Vagina (tissue), 2 donors: ENCODE results near the gene GPR176.

Source experiments
- CTCF ChIP-seq, 3 experiments: fragments of 450-650 bp in 2 of 3; fragments of 200-600 bp in 1 of 3; sonication (generic) in 1 of 3; IDR thresholded peaks; one replicate each; pipeline ENCODE4 v1.5.1; 2017 to 2019; ENCODE audit warnings: antibody characterized with exemption in 3 of 3, mild to moderate bottlenecking in 2 of 3, moderate library complexity in 2 of 3
- POLR2A ChIP-seq, 2 donors: fragments of 450-650 bp; IDR thresholded peaks; one replicate each; pipeline ENCODE4 v1.6.1; 2017; ENCODE audit warnings: antibody characterized with exemption in 2 of 2, mild to moderate bottlenecking in 2 of 2, moderate library complexity in 2 of 2
- POLR2AphosphoS5 ChIP-seq, 2 donors: sonication (generic); formaldehyde crosslinking; IDR thresholded peaks; one replicate each; pipeline ENCODE4 v1.9.0; 2017; ENCODE audit warnings: antibody characterized with exemption in 2 of 2, mild to moderate bottlenecking in 2 of 2, low read depth in 1 of 2; ENCODE audit not compliant: insufficient read depth in 1 of 2

GRCh38 chr15:39925112-39925842, 5.2 kb upstream of the GPR176 start:
- TF ChIP-seq CTCF (IDR thresholded peaks at IDR 0.05) (no peak), POLR2A (IDR thresholded peaks at IDR 0.05) (no peak), POLR2AphosphoS5 (IDR thresholded peaks at IDR 0.05; ENCODE audit: insufficient read depth in 1 of 2, low read depth in 1 of 2) (no peak)
